Endothelial cell of umbilical vein (primary cell): ENCODE measurements around the gene CORO6.

Experiments
- CTCF ChIP-seq, 2 donors: IDR thresholded peaks; 1 replicate in 1 of 2; 2 replicates in 1 of 2; pipeline ENCODE4 v1.5.1; 2011; ENCODE audit warnings: low read length in 2 of 2, mild to moderate bottlenecking in 2 of 2, moderate library complexity in 2 of 2, control low read depth in 1 of 2, inconsistent platforms in 1 of 2, low read depth in 1 of 2; ENCODE audit not compliant: insufficient read depth in 1 of 2; ENCODE audit errors: extremely low read depth in 1 of 2
- EZH2 ChIP-seq: IDR thresholded peaks from 2 replicates; pipeline ENCODE4 v1.6.1; 2012; ENCODE audit warnings: borderline replicate concordance, low read depth, mild to moderate bottlenecking, moderate library complexity, low read length, inconsistent platforms; ENCODE audit not compliant: severe bottlenecking
- MAX ChIP-seq: IDR thresholded peaks from 2 replicates; pipeline ENCODE4 v1.6.1; 2011; ENCODE audit not compliant: insufficient read depth, insufficient read length

GRCh38 chr17:29571486-29571882, 51.2 kb downstream of the CORO6 start:
- TF ChIP-seq MAX: no peak
- TF ChIP-seq CTCF (IDR thresholded peaks at IDR 0.05; ENCODE audit: extremely low read depth in 1 of 2, insufficient read depth in 1 of 2, low read depth in 1 of 2, low read length in 2 of 2): no peak
- TF ChIP-seq EZH2: no peak
